Body of pancreas (tissue), 4 donors: Measurements from ENCODE around the gene NAV1.

Source experiments
- CTCF ChIP-seq, 7 experiments: fragments of 450-650 bp in 4 of 7; fragments of 200-600 bp in 3 of 7; sonication (generic) in 3 of 7; IDR thresholded peaks; one replicate each; pipeline ENCODE4 v1.5.1; 2016 to 2019; ENCODE audit warnings: antibody characterized with exemption in 7 of 7
- POLR2A ChIP-seq, 3 donors: fragments of 450-650 bp; IDR thresholded peaks; one replicate each; pipeline ENCODE4 v1.6.1; 2016; ENCODE audit warnings: antibody characterized with exemption in 3 of 3, mild to moderate bottlenecking in 2 of 3

- no peak for TF ChIP-seq CTCF (IDR thresholded peaks at IDR 0.05)
- no peak for TF ChIP-seq POLR2A (IDR thresholded peaks at IDR 0.05)
Observed at GRCh38 chr1:201493757-201494617, 44.9 kb upstream of the NAV1 start.
